AG04450 (cell line): ENCODE results near the gene PINLYP. TPM values are rescaled to one million over a fixed set of nuclear protein-coding genes. Genes with fewer than 3 reads are reported as not detected.

ENCODE experiments used
- CTCF ChIA-PET: fragments of 300-600, 350-600 bp; formaldehyde crosslinking; extraction: SDS; loops from one replicate; lab custom pipeline; 2022; ENCODE audit warnings: antibody characterized with exemption, inconsistent platforms; lab: Charles Lee
- POLR2A ChIA-PET: fragments of 350-600 bp; formaldehyde crosslinking; extraction: SDS; loops from one replicate; lab custom pipeline; 2021; ENCODE audit warnings: antibody characterized with exemption, inconsistent platforms; lab: Yijun Ruan, JAX
- DNase-seq: peaks from one replicate; pipeline ENCODE4 v3.0.0-alpha.2; 2011; ENCODE audit warnings: low read depth, low spot score
- H3K27ac ChIP-seq: one replicate; pipeline ENCODE4 v1.5.1; 2012; ENCODE audit warnings: low read depth, low read length, control low read depth
- H3K27me3 ChIP-seq: one replicate; pipeline ENCODE4 v1.6.0; 2012; ENCODE audit warnings: low read length; ENCODE audit not compliant: control insufficient read depth, insufficient read depth
- H3K4me3 ChIP-seq: 2 replicates; pipeline ENCODE4 v1.5.1; 2011; ENCODE audit warnings: mild to moderate bottlenecking, low read depth, low read length, control low read depth
- H3K9me3 ChIP-seq: 2 replicates; pipeline ENCODE4 v1.5.1; 2012; ENCODE audit warnings: low read length; ENCODE audit not compliant: control insufficient read depth, insufficient read depth
- polyA plus RNA-seq: library from polyadenylated mRNA; depleted of rRNA; stranded (reverse); fragments of >200 nt; gene quantifications from 2 replicates; pipeline ENCODE4 v1.2.3, GENCODE V29; 2011
- TF ChIP-seq, protein P1 (sequence below): IDR thresholded peaks from 2 replicates; pipeline ENCODE4 v1.5.1; 2011; ENCODE audit warnings: low read depth, low read length, control low read depth, inconsistent platforms

The PINLYP gene
- polyA plus RNA-seq, 1 experiment, result 1.8 TPM

- ChIA-PET POLR2A (no interaction called here), CTCF (interaction anchor here (2.0 to 2.2 kb wide), 2 partner anchors 15 to 24 kb away, joined by 11 to 17 read pairs; no protein-coding TSS in a partner anchor)
- TF ChIP-seq, protein P1, sequence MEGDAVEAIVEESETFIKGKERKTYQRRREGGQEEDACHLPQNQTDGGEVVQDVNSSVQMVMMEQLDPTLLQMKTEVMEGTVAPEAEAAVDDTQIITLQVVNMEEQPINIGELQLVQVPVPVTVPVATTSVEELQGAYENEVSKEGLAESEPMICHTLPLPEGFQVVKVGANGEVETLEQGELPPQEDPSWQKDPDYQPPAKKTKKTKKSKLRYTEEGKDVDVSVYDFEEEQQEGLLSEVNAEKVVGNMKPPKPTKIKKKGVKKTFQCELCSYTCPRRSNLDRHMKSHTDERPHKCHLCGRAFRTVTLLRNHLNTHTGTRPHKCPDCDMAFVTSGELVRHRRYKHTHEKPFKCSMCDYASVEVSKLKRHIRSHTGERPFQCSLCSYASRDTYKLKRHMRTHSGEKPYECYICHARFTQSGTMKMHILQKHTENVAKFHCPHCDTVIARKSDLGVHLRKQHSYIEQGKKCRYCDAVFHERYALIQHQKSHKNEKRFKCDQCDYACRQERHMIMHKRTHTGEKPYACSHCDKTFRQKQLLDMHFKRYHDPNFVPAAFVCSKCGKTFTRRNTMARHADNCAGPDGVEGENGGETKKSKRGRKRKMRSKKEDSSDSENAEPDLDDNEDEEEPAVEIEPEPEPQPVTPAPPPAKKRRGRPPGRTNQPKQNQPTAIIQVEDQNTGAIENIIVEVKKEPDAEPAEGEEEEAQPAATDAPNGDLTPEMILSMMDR, result no peak
- Histone ChIP-seq H3K27ac (no peak overlapping the region), H3K9me3 (no peaks in the 10 kb centered on the region), H3K27me3 (no peaks in the 10 kb centered on the region), H3K4me3 (no peak overlapping the region)
- no peak for DNase-seq
These were observed 5.3 kb upstream of the PINLYP start for GRCh38 chr19:43570174-43570791.

DNA sequence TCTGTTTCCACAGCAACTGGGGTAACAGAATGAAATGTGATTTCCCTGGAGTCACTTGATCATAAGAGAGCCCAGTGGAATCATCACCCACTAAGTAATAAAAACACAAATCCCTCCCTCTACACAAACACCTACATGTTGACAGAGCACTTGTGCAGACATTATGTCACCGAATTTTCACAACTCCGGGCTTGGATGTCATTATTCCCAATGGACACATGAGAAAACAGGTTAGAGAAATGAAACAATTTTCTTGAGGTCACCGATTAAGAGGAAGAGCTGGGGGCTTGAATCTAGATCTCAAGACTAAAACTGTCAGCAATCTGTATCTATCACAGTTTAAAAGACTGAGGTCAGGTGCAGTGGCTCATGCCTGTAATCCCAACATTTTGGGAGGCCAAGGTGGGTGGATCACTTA is 3.4 kb upstream of the PINLYP start:
- Histone ChIP-seq H3K27me3 (no peaks in the 10 kb centered on the region), H3K4me3 (no peak overlapping the region), H3K9me3 (peaks cover 3% of the 10 kb centered on the region; the same call in 1 of the 2 replicates), H3K27ac (no peak overlapping the region)
- TF ChIP-seq, protein P1, result no peak
- CTCF ChIA-PET, result no interaction called here
- POLR2A ChIA-PET, result no interaction called here
- no peak for DNase-seq

GRCh38 chr19:43574424-43575155 is 1.0 kb upstream of the PINLYP start:
- TF ChIP-seq, protein P1, result no peak
- H3K4me3 ChIP-seq, result peak overlapping the region; percentile 95
- H3K9me3 ChIP-seq, result peaks cover 3% of the 10 kb centered on the region; the same call in 1 of the 2 replicates
- CTCF ChIA-PET, result interaction anchor here (1.0 to 3.0 kb wide), 5 partner anchors 20 to 40 kb away, joined by 3 to 20 read pairs (median 4); partner anchors contain the start of gene ZNF576
- H3K27me3 ChIP-seq, result peaks cover 2% of the 10 kb centered on the region
- POLR2A ChIA-PET, result interaction anchor here (1.1 to 1.2 kb wide), 3 partner anchors 20 to 41 kb away, joined by 3 to 8 read pairs (median 3); partner anchors contain the start of genes IRGQ, ZNF575 and ZNF576
- no peak for DNase-seq
- H3K27ac ChIP-seq, result peak overlapping the region; percentile 61

GRCh38 chr19:43575955-43576878 is 616 bp downstream of the PINLYP start:
- Histone ChIP-seq H3K27me3 (peaks cover 2% of the 10 kb centered on the region), H3K27ac (peak overlapping the region; percentile 61), H3K9me3 (peaks cover 3% of the 10 kb centered on the region; the same call in 1 of the 2 replicates), H3K4me3 (peak overlapping the region; percentile 58)
- ChIA-PET POLR2A (no interaction called here), CTCF (interaction anchor here (2.6 to 3.0 kb wide), 2 partner anchors 18 to 21 kb away, joined by 6 to 20 read pairs; no protein-coding TSS in a partner anchor)
- DNase-seq, result no peak
- TF ChIP-seq, protein P1, result no peak
